CD4-positive, alpha-beta memory T cell (primary cell): ENCODE results near the gene RNASE13. TPM values are rescaled to one million over a fixed set of nuclear protein-coding genes. Genes with fewer than 3 reads are reported as not detected.

ENCODE experiments used
- CTCF ChIA-PET: fragments of 350-600 bp; sonication (Branson Sonifier 250); formaldehyde crosslinking; loops from one replicate; lab custom pipeline; 2021; ENCODE audit warnings: inconsistent platforms; ENCODE audit not compliant: partially characterized antibody; lab: Charles Lee
- POLR2A ChIA-PET: fragments of 350-600 bp; sonication (Branson Sonifier 250); formaldehyde crosslinking; loops from one replicate; lab custom pipeline; 2021; ENCODE audit not compliant: partially characterized antibody; lab: Charles Lee
- DNase-seq, 5 donors: peaks; one replicate each; pipeline versions ENCODE4 v3.0.0 to v3.0.0-alpha.2; 2020 to 2022; ENCODE audit warnings: mixed read lengths in 1 of 5
- H3K27ac ChIP-seq: one replicate; pipeline ENCODE4 v1.7.0; 2013; ENCODE audit warnings: low read depth, low read length
- H3K27me3 ChIP-seq: 2 replicates; pipeline ENCODE4 v1.7.0; 2013; ENCODE audit warnings: mild to moderate bottlenecking, low read length, moderate library complexity; ENCODE audit not compliant: insufficient read depth
- H3K36me3 ChIP-seq: 2 replicates; pipeline ENCODE4 v1.7.0; 2013; ENCODE audit warnings: mild to moderate bottlenecking, low read length, moderate library complexity; ENCODE audit not compliant: insufficient read depth
- H3K4me1 ChIP-seq: 2 replicates; pipeline ENCODE4 v1.7.0; 2013; ENCODE audit warnings: mild to moderate bottlenecking, low read length, moderate library complexity; ENCODE audit not compliant: insufficient read depth
- H3K4me3 ChIP-seq, 2 donors: one replicate each; pipeline ENCODE4 v1.7.0; 2013; ENCODE audit warnings: low read length in 2 of 2, mild to moderate bottlenecking in 1 of 2
- H3K9me3 ChIP-seq, 2 donors: one replicate each; pipeline ENCODE4 v1.7.0; 2013; ENCODE audit warnings: low read length in 2 of 2, control low read depth in 1 of 2; ENCODE audit not compliant: control insufficient read depth in 1 of 2
- H3K27ac Mint-ChIP-seq, 7 donors: one replicate each; pipeline ENCODE4 v1.8.0; 2020 to 2021; ENCODE audit warnings: mixed read lengths in 7 of 7, mild to moderate bottlenecking in 6 of 7, inconsistent platforms in 3 of 7, moderate library complexity in 3 of 7
- H3K27me3 Mint-ChIP-seq, 2 donors: one replicate each; pipeline ENCODE4 v1.8.0; 2020 to 2021; ENCODE audit warnings: mixed read lengths in 2 of 2
- H3K36me3 Mint-ChIP-seq, 2 donors: one replicate each; pipeline ENCODE4 v1.8.0; 2020 to 2021; ENCODE audit warnings: mixed read lengths in 2 of 2, inconsistent platforms in 1 of 2, mild to moderate bottlenecking in 1 of 2
- H3K4me1 Mint-ChIP-seq, 4 donors: one replicate each; pipeline ENCODE4 v1.8.0; 2020 to 2021; ENCODE audit warnings: mixed read lengths in 4 of 4, mild to moderate bottlenecking in 1 of 4
- H3K4me3 Mint-ChIP-seq, 8 donors: one replicate each; pipeline ENCODE4 v1.8.0; 2020 to 2021; ENCODE audit warnings: mixed read lengths in 8 of 8, mild to moderate bottlenecking in 7 of 8, moderate library complexity in 6 of 8, inconsistent platforms in 3 of 8
- H3K9me3 Mint-ChIP-seq, 8 donors: one replicate each; pipeline ENCODE4 v1.8.0; 2020 to 2021; ENCODE audit warnings: mixed read lengths in 8 of 8, mild to moderate bottlenecking in 5 of 8, inconsistent platforms in 3 of 8, moderate library complexity in 1 of 8
- intact Hi-C: fragments of 100-400 bp; cut with micrococcal nuclease; formaldehyde crosslinking; loops from one replicate; pipeline ENCODE4 v1.15.1; 2023
- polyA plus RNA-seq, 2 donors: library from polyadenylated mRNA; unstranded; fragments of 300-500 nt; fragmentation: Illumina TruSeq; gene quantifications; one replicate each; pipeline ENCODE4 v1.2.3, GENCODE V29; 2021
- total RNA-seq, 2 experiments: library from RNA; stranded (reverse); gene quantifications; one replicate each; pipeline ENCODE4 v1.2.3, GENCODE V29; 2021

RNASE13 gene
- total and polyA plus RNA-seq, 4 experiments from 2014 or later, result not detected

- Mint-ChIP-seq H3K4me1 (peaks cover 22 to 41% (median 30%) of the 10 kb centered on the region in 4 donors), H3K27ac (peak overlapping the region in 6 of 7 donors; percentile 77 to 88 (median 83)), H3K9me3 (no peaks in the 10 kb centered on the region), H3K4me3 (peak overlapping the region; percentile 80 to 90 (median 86)), H3K27me3 (peaks cover 29 to 50% of the 10 kb centered on the region in 2 donors), H3K36me3 (no peaks in the 10 kb centered on the region)
- intact Hi-C loops, result loop anchor here (1.0 kb wide), 1 partner anchor 16 kb away; no protein-coding TSS in a partner anchor
- peak in 4 of 5 donors; percentile 23 to 75 (median 32) for DNase-seq
- Histone ChIP-seq H3K36me3 (no peaks in the 10 kb centered on the region), H3K27ac (peak overlapping the region; percentile 25), H3K4me1 (peaks cover 35% of the 10 kb centered on the region), H3K9me3 (no peaks in the 10 kb centered on the region), H3K4me3 (peak overlapping the region in 1 of 2 donors; percentile 42), H3K27me3 (peaks cover 52% of the 10 kb centered on the region)
- POLR2A ChIA-PET, result interaction anchor here (1.0 to 2.4 kb wide), 11 partner anchors 10 to 56 kb away, joined by 3 to 22 read pairs (median 6); partner anchors contain the start of gene NDRG2
- CTCF ChIA-PET, result interaction anchor here (0.8 to 4.3 kb wide), 13 partner anchors 16 to 100 kb away, joined by 3 to 60 read pairs (median 4); no protein-coding TSS in a partner anchor
These were observed 36.8 kb upstream of the RNASE13 start for GRCh38 chr14:21071225-21072030.

- Histone ChIP-seq H3K27me3 (peaks cover 52% of the 10 kb centered on the region), H3K9me3 (no peaks in the 10 kb centered on the region), H3K36me3 (no peaks in the 10 kb centered on the region), H3K4me3 (peak overlapping the region; percentile 23 to 42), H3K4me1 (peaks cover 35% of the 10 kb centered on the region), H3K27ac (peak overlapping the region; percentile 25)
- peak overlapping the region; percentile 54 to 88 (median 83) for H3K27ac Mint-ChIP-seq
- no peaks in the 10 kb centered on the region for H3K36me3 Mint-ChIP-seq
- peaks cover 31 to 50% of the 10 kb centered on the region in 2 donors for H3K27me3 Mint-ChIP-seq
- POLR2A ChIA-PET, result interaction anchor here (0.7 to 2.4 kb wide), 13 partner anchors 9 to 674 kb away, joined by 3 to 22 read pairs (median 5); partner anchors contain the start of gene NDRG2
- CTCF ChIA-PET, result interaction anchor here (0.8 to 4.3 kb wide), 11 partner anchors 17 to 100 kb away, joined by 3 to 60 read pairs (median 5); no protein-coding TSS in a partner anchor
- H3K4me3 Mint-ChIP-seq, result peak overlapping the region; percentile 80 to 90 (median 86)
- peaks cover 22 to 41% (median 30%) of the 10 kb centered on the region in 4 donors for H3K4me1 Mint-ChIP-seq
- DNase-seq, result peak in 4 of 5 donors; percentile 24 to 33 (median 26)
- intact Hi-C loops, result loop anchor here (1.0 kb wide), 1 partner anchor 17 kb away; no protein-coding TSS in a partner anchor
- no peaks in the 10 kb centered on the region for H3K9me3 Mint-ChIP-seq
These were observed 36.1 kb upstream of the RNASE13 start for GRCh38 chr14:21070610-21071224.

GRCh38 chr14:21070083-21070609, 35.5 kb upstream of the RNASE13 start, which contains the start of gene ARHGEF40:
Gene ARHGEF40 (plus strand): TSS chr14:21070304. CDS start chr14:21070397, 93 bp downstream.
- H3K27ac ChIP-seq, result peak within 1 kb of the TSS; percentile 29
- H3K4me1 ChIP-seq, result peaks cover 35% of the 10 kb centered on the region
- ChIA-PET CTCF (interaction anchor here (1.3 to 4.3 kb wide), 6 partner anchors 18 to 99 kb away, joined by 4 to 60 read pairs (median 16); no protein-coding TSS in a partner anchor), POLR2A (interaction anchor here (0.5 to 2.4 kb wide), 13 partner anchors 9 to 745 kb away, joined by 3 to 22 read pairs (median 5); no protein-coding TSS in a partner anchor)
- Mint-ChIP-seq H3K36me3 (no peaks in the 10 kb centered on the region), H3K4me1 (peaks cover 22 to 41% (median 30%) of the 10 kb centered on the region in 4 donors), H3K27ac (peak within 1 kb of the TSS; percentile 54 to 94 (median 89)), H3K9me3 (no peaks in the 10 kb centered on the region), H3K4me3 (peak within 1 kb of the TSS; percentile 81 to 90 (median 86)), H3K27me3 (peaks cover 36 to 53% of the 10 kb centered on the region in 2 donors)
- intact Hi-C loops, result no loop called here
- H3K27me3 ChIP-seq, result peaks cover 52% of the 10 kb centered on the region
- peak within 1 kb of the TSS; percentile 23 to 42 for H3K4me3 ChIP-seq
- DNase-seq, result peak in 1 of 5 donors; percentile 29
- H3K36me3 ChIP-seq, result no peaks in the 10 kb centered on the region
- H3K9me3 ChIP-seq, result no peaks in the 10 kb centered on the region

GRCh38 chr14:21069388-21070082, 34.9 kb upstream of the RNASE13 start:
- Mint-ChIP-seq H3K4me3 (peak overlapping the region; percentile 72 to 88 (median 79)), H3K27me3 (peaks cover 38 to 55% of the 10 kb centered on the region in 2 donors), H3K9me3 (no peaks in the 10 kb centered on the region), H3K4me1 (peaks cover 22 to 41% (median 30%) of the 10 kb centered on the region in 4 donors), H3K36me3 (no peaks in the 10 kb centered on the region), H3K27ac (peak overlapping the region; percentile 39 to 94 (median 89))
- Histone ChIP-seq H3K4me1 (peaks cover 35% of the 10 kb centered on the region), H3K9me3 (no peaks in the 10 kb centered on the region), H3K4me3 (peak overlapping the region in 1 of 2 donors; percentile 31), H3K27me3 (peaks cover 52% of the 10 kb centered on the region), H3K36me3 (no peaks in the 10 kb centered on the region), H3K27ac (peak overlapping the region; percentile 29)
- intact Hi-C loops, result loop anchor here (1.0 kb wide), 1 partner anchor 55 kb away; no protein-coding TSS in a partner anchor
- ChIA-PET POLR2A (interaction anchor here (0.5 to 2.4 kb wide), 7 partner anchors 18 to 744 kb away, joined by 3 to 26 read pairs (median 6); no protein-coding TSS in a partner anchor), CTCF (interaction anchor here (1.4 to 4.8 kb wide), 13 partner anchors 8 to 54 kb away, joined by 4 to 119 read pairs (median 31); partner anchors contain the start of gene TMEM253)
- peak in 4 of 5 donors; percentile 19 to 33 (median 28) for DNase-seq

GRCh38 chr14:21068521-21069387, 34.1 kb upstream of the RNASE13 start:
- Mint-ChIP-seq H3K4me1 (peaks cover 22 to 41% (median 30%) of the 10 kb centered on the region in 4 donors), H3K36me3 (no peaks in the 10 kb centered on the region), H3K9me3 (no peaks in the 10 kb centered on the region), H3K27me3 (peaks cover 38 to 55% of the 10 kb centered on the region in 2 donors), H3K4me3 (peak overlapping the region; percentile 72 to 88 (median 79)), H3K27ac (peak overlapping the region in 6 of 7 donors; percentile 86 to 94 (median 90))
- Histone ChIP-seq H3K27ac (peak overlapping the region; percentile 29), H3K36me3 (no peaks in the 10 kb centered on the region), H3K4me3 (peak overlapping the region in 1 of 2 donors; percentile 21), H3K9me3 (no peaks in the 10 kb centered on the region), H3K4me1 (peaks cover 35% of the 10 kb centered on the region), H3K27me3 (peaks cover 52% of the 10 kb centered on the region)
- ChIA-PET POLR2A (interaction anchor here (0.9 to 1.8 kb wide), 8 partner anchors 10 to 54 kb away, joined by 3 to 26 read pairs (median 4); no protein-coding TSS in a partner anchor), CTCF (interaction anchor here (0.8 to 4.8 kb wide), 24 partner anchors 8 to 65 kb away, joined by 3 to 119 read pairs (median 6); partner anchors contain the start of gene TMEM253)
- DNase-seq, result peak; percentile 62 to 70 (median 64)
- intact Hi-C loops, result loop anchor here (1.0 kb wide), 3 partner anchors 24 to 54 kb away; no protein-coding TSS in a partner anchor
